Bronchial epithelial cell (primary cell): Measurements from ENCODE around the gene CCL3. TPM values are rescaled to one million over a fixed set of nuclear protein-coding genes. Genes with fewer than 3 reads are reported as not detected.
"Not testable (repeated sequence)": the region's sequence is repeated elsewhere in the genome, so short reads cannot be mapped to it uniquely, and the experiment has no call there.

Experiments
- DNase-seq: peaks from one replicate; pipeline ENCODE4 v3.0.0-alpha.2; 2010; ENCODE audit warnings: low read depth
- FAIRE-seq: peaks from 2 replicates; lab custom pipeline; 2011; peaks lifted over from hg19 to GRCh38; lab: Jason Lieb, UNC
- H3K27me3 ChIP-seq: 2 replicates; pipeline ENCODE4 v1.5.1; 2011; ENCODE audit warnings: low read length; ENCODE audit not compliant: control insufficient read depth, insufficient read depth
- H3K36me3 ChIP-seq: 2 replicates; pipeline ENCODE4 v1.5.1; 2011; ENCODE audit warnings: low read length; ENCODE audit not compliant: control insufficient read depth, insufficient read depth
- H3K4me3 ChIP-seq: 2 replicates; pipeline ENCODE4 v1.5.1; 2011; ENCODE audit warnings: mild to moderate bottlenecking, low read depth, low read length, control low read depth
- total RNA-seq: library from RNA; depleted of rRNA; stranded (reverse); fragments of >200 nt; gene quantifications from 2 replicates; pipeline ENCODE4 v1.2.1, GENCODE V29; 2014
- TF ChIP-seq, protein P1 (sequence below): IDR thresholded peaks from 2 replicates; pipeline ENCODE4 v1.5.1; 2011; ENCODE audit warnings: mild to moderate bottlenecking, moderate library complexity, low read length, control low read depth, inconsistent platforms; ENCODE audit not compliant: insufficient read depth, severe bottlenecking

Gene CCL3
- total RNA-seq, 1 donor from 2014 or later: not detected

- Histone ChIP-seq H3K4me3 (no peak overlapping the region), H3K27me3 (peaks cover 2% of the 10 kb centered on the region), H3K36me3 (no peaks in the 10 kb centered on the region)
- TF ChIP-seq, protein P1, sequence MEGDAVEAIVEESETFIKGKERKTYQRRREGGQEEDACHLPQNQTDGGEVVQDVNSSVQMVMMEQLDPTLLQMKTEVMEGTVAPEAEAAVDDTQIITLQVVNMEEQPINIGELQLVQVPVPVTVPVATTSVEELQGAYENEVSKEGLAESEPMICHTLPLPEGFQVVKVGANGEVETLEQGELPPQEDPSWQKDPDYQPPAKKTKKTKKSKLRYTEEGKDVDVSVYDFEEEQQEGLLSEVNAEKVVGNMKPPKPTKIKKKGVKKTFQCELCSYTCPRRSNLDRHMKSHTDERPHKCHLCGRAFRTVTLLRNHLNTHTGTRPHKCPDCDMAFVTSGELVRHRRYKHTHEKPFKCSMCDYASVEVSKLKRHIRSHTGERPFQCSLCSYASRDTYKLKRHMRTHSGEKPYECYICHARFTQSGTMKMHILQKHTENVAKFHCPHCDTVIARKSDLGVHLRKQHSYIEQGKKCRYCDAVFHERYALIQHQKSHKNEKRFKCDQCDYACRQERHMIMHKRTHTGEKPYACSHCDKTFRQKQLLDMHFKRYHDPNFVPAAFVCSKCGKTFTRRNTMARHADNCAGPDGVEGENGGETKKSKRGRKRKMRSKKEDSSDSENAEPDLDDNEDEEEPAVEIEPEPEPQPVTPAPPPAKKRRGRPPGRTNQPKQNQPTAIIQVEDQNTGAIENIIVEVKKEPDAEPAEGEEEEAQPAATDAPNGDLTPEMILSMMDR: no peak
- DNase-seq (no peak), FAIRE-seq (no peak)
Measured at GRCh38 chr17:36127911-36128310, 38.0 kb upstream of the CCL3 start.

DNA sequence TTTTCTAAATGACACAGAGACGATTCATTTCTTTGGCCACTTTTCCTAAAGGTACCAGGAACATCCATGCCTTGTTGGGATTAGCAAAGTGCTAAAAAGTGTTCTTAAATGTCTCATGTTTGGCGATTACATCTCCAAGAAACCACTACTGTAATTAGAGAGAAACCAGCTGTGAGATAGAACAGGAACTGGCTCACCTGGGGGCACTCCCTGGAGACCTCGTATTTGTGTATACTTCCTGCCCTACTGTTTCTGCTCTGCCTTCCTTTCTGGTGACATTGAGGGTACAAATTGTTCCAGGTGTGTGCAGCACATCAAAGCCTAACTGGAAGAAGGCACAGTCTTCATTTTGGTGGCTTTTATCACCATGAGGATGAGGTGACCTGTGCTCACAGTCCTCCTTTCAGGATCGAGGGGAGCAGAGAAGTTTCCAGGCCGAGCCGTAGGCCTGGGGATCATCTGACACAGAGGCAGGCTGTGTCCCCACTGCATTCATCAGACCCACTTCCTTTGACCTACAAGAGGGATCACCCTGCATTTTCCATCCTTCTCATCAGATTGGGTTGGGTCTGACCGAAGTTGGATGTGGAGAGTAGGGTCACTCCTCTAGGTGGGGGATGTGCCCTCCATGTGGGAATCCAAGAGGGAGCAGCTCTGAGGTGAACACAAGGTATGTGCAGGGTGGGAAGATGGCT, 37.4 kb upstream of the CCL3 start:
- TF ChIP-seq, protein P1: no peak
- no peaks in the 10 kb centered on the region for H3K27me3 ChIP-seq
- H3K4me3 ChIP-seq: no peak overlapping the region
- no peak for DNase-seq
- FAIRE-seq: no peak
- H3K36me3 ChIP-seq: no peaks in the 10 kb centered on the region

- H3K4me3 ChIP-seq: no peak overlapping the region
Measured at GRCh38 chr17:36124879-36125824, 35.2 kb upstream of the CCL3 start.

GRCh38 chr17:36123431-36123830, 33.5 kb upstream of the CCL3 start:
- no peaks in the 10 kb centered on the region for H3K27me3 ChIP-seq
- FAIRE-seq (no peak), DNase-seq (no peak)

More at GRCh38 chr17:36124879-36125824, 35.2 kb upstream of the CCL3 start:
- TF ChIP-seq, protein P1: no peak
- DNase-seq: no peak
- no peak for FAIRE-seq
- Histone ChIP-seq H3K27me3 (no peaks in the 10 kb centered on the region), H3K36me3 (no peaks in the 10 kb centered on the region)

GRCh38 chr17:36121099-36121498, 31.2 kb upstream of the CCL3 start:
- not testable (repeated sequence) for DNase-seq, H3K27me3 ChIP-seq, FAIRE-seq, H3K4me3 ChIP-seq, H3K36me3 ChIP-seq

More at GRCh38 chr17:36123431-36123830, 33.5 kb upstream of the CCL3 start:
- TF ChIP-seq, protein P1: no peak
- Histone ChIP-seq H3K4me3 (no peak overlapping the region), H3K36me3 (no peaks in the 10 kb centered on the region)

DNA sequence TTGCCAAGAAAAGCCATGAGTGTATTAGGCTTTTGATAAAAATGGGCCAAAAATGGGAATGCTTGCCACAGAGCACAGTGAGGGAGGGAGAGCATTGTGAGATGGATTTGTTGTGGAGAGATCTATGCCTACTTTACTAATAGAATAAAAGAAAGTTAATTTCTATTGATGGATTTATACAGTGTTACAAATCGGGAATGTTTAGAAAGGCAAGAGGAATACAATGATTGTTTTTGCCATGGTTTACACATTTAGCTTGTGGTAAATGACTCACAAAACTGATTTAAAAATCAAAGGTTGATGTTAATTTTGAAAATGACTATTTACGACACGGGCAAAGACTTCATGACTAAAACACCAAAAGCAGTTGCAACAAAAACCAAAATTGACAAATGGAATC, 30.3 kb upstream of the CCL3 start:
- Histone ChIP-seq H3K36me3 (no peaks in the 10 kb centered on the region), H3K4me3 (no peak overlapping the region), H3K27me3 (no peaks in the 10 kb centered on the region)
- FAIRE-seq: no peak
- no peak for DNase-seq
- TF ChIP-seq, protein P1: no peak
